ENCODE data around the gene NHS. TPM values are rescaled to one million over a fixed set of nuclear protein-coding genes. Genes with fewer than 3 reads are reported as not detected.
A peak's percentile ranks its signal among the peaks of the same experiment; 100 is the strongest.

Gene NHS
- total and polyA plus RNA-seq, 3 donors from 2014 or later: 4.8 to 25.7 (median 21.8) TPM

DNA sequence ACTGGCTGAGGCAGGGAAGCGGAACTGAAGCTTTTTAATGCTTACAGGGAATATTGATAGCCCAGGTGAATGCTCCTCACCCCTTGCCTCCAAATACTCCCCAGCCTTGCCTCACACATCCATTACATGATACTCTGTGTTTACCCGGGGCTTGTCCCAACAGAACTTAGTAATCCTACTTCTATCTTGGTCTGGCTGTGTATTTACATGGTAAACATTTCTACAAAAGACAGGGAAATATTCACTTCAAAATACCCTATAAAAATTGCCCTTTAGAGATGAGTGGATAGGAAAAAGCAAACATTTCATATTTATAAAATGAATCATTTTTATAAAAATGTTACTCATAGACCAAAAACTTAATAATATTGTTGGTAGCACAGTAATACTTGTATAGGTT is 120.1 kb downstream of the NHS start:
- no peak for DNase-seq
- no peaks in the 10 kb centered on the region for H3K4me1 ChIP-seq
- intact Hi-C loops (cut with DNase I; ENCODE audit: low total_unique reads): no loop called here
- H3K9me3 ChIP-seq: no peaks in the 10 kb centered on the region
- TF ChIP-seq POLR2A (IDR thresholded peaks at IDR 0.05): no peak
- TF ChIP-seq, protein P1, sequence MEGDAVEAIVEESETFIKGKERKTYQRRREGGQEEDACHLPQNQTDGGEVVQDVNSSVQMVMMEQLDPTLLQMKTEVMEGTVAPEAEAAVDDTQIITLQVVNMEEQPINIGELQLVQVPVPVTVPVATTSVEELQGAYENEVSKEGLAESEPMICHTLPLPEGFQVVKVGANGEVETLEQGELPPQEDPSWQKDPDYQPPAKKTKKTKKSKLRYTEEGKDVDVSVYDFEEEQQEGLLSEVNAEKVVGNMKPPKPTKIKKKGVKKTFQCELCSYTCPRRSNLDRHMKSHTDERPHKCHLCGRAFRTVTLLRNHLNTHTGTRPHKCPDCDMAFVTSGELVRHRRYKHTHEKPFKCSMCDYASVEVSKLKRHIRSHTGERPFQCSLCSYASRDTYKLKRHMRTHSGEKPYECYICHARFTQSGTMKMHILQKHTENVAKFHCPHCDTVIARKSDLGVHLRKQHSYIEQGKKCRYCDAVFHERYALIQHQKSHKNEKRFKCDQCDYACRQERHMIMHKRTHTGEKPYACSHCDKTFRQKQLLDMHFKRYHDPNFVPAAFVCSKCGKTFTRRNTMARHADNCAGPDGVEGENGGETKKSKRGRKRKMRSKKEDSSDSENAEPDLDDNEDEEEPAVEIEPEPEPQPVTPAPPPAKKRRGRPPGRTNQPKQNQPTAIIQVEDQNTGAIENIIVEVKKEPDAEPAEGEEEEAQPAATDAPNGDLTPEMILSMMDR (IDR thresholded peaks at IDR 0.05): no peak
- H3K4me3 ChIP-seq: no peak overlapping the region
- H3K27ac ChIP-seq: no peak overlapping the region
- no peaks in the 10 kb centered on the region for H3K36me3 ChIP-seq (ENCODE audit: low read depth, missing control alignments)
- 83 to 97% methylated on average over 2 of the region's 2 CpGs for WGBS, 2 donors
- no peaks in the 10 kb centered on the region for H3K27me3 ChIP-seq

DNA sequence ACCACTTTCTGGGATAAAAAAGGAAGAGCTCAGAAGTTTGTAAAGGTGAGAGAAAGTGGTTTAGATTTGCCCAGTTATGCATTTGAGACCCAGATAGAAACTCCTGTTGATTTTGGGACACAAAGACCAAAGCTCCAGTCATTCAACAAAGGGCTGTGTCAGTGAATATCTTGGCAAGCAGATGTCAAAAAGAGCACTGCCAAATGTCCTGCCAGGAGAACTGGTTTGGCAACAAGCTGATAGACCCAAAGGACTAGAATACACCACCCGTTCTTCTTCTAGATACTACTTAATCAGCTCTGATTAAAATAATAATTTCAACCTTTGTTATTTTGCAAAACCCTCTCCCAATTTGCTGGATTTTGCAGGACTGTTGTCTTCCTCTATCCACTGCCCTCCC is 121.4 kb downstream of the NHS start:
- H3K4me1 ChIP-seq: no peaks in the 10 kb centered on the region
- no peaks in the 10 kb centered on the region for H3K27me3 ChIP-seq
- H3K27ac ChIP-seq: no peak overlapping the region
- 21 to 50% methylated on average over 1 of the region's 1 CpG for WGBS, 2 donors
- H3K9me3 ChIP-seq: no peaks in the 10 kb centered on the region
- intact Hi-C loops (cut with DNase I; ENCODE audit: low total_unique reads): no loop called here
- TF ChIP-seq, protein P1 (IDR thresholded peaks at IDR 0.05): no peak
- TF ChIP-seq POLR2A (IDR thresholded peaks at IDR 0.05): no peak
- H3K4me3 ChIP-seq: no peak overlapping the region
- H3K36me3 ChIP-seq (ENCODE audit: low read depth, missing control alignments): no peaks in the 10 kb centered on the region
- no peak for DNase-seq

DNA sequence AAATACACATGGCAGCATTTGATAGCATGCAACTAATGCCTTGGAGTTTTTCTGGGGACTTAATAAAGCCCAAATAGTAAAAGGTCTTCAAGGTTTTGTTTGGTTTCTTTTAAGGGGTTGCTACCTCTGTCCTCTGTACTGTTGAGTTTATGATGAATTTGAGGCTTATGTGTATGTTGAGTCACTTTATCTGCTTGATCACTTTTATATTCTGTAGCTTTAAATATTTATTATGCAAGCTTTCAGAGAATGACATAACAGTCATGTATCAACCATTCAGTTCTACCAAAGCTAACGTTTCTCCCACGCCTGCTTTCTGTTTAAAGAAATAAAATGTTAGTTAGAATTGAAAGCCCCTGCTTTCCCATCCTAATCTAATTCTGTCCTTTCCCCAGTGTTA is 122.2 kb downstream of the NHS start:
- H3K27me3 ChIP-seq: no peaks in the 10 kb centered on the region
- H3K4me1 ChIP-seq: no peaks in the 10 kb centered on the region
- no peak for DNase-seq
- WGBS, 2 donors: 53 to 75% methylated on average over 2 of the region's 2 CpGs
- H3K27ac ChIP-seq: no peak overlapping the region
- TF ChIP-seq, protein P1 (IDR thresholded peaks at IDR 0.05): no peak
- no peak for TF ChIP-seq POLR2A (IDR thresholded peaks at IDR 0.05)
- no peaks in the 10 kb centered on the region for H3K9me3 ChIP-seq
- H3K4me3 ChIP-seq: no peak overlapping the region
- intact Hi-C loops (cut with DNase I; ENCODE audit: low total_unique reads): no loop called here
- H3K36me3 ChIP-seq (ENCODE audit: low read depth, missing control alignments): no peaks in the 10 kb centered on the region

DNA sequence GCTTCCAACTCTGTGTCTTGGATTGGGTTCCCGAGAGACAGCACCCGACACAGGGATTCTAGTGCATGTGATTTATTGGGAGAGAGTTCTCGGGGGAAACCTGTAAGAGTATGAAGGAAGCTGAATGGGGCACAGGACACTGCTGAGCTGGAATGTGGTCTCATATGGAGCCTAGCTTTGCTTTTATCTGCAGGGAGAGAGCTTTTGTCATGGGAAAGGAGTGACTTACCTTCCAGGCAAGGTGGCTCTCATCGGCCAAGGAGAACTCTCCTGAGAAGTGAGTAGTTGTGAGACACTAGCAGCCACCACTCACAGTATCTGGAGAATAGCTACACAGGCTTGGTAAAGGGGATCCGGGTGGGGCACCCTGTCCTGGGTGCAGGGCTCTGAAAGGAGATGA is 124.5 kb downstream of the NHS start:
- no peak overlapping the region for H3K4me3 ChIP-seq
- TF ChIP-seq, protein P1 (IDR thresholded peaks at IDR 0.05): no peak
- no peak for TF ChIP-seq POLR2A (IDR thresholded peaks at IDR 0.05)
- 91% methylated on average over 4 to 5 of the region's 5 CpGs for WGBS, 2 donors

DNA sequence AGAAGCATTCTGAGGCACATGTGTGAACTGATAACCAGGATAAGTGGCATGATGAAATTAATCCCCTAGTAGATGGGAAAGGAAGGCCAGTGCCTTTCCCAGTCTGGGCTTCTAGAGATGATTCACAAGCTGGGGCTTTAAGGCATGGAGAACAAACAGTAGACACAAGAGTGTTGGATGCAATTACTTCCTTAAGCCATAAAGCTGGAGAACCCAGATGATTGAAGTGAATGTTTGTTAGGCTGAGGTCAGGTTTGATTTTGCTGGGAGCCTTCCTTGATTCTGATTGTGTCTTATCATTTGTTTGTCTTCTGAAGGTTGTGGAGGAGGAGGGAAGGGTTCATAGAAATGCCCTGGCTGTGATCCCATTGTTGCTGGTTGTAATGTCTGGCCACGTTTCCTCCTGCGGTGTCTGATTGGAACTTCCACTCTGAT is 125.2 kb downstream of the NHS start:
- Histone ChIP-seq H3K27me3 (no peaks in the 10 kb centered on the region), H3K4me1 (no peaks in the 10 kb centered on the region), H3K36me3 (ENCODE audit: low read depth, missing control alignments) (no peaks in the 10 kb centered on the region), H3K4me3 (no peak overlapping the region), H3K9me3 (no peaks in the 10 kb centered on the region), H3K27ac (no peak overlapping the region)
- DNase-seq: peak; percentile 56
- 43% methylated on average over 2 of the region's 2 CpGs; no CpG with 5 or more reads in 1 of the 2 donors for WGBS, 2 donors
- intact Hi-C loops (cut with DNase I; ENCODE audit: low total_unique reads): no loop called here
- TF ChIP-seq, protein P1 (IDR thresholded peaks at IDR 0.05): no peak
- no peak for TF ChIP-seq POLR2A (IDR thresholded peaks at IDR 0.05)

More for the DNA sequence above, 124.5 kb downstream of the NHS start:
- Histone ChIP-seq H3K27ac (no peak overlapping the region), H3K9me3 (no peaks in the 10 kb centered on the region), H3K27me3 (no peaks in the 10 kb centered on the region), H3K4me1 (no peaks in the 10 kb centered on the region), H3K36me3 (ENCODE audit: low read depth, missing control alignments) (no peaks in the 10 kb centered on the region)
- intact Hi-C loops (cut with DNase I; ENCODE audit: low total_unique reads): no loop called here
- DNase-seq: no peak
